GM12892 (cell line): ENCODE data around the gene E2F4.
A peak's percentile ranks its signal among the peaks of the same experiment; 100 is the strongest.

Source experiments
- DNase-seq: peaks from one replicate; pipeline ENCODE4 v3.0.0; 2011; ENCODE audit not compliant: insufficient read length
- FAIRE-seq: peaks from 2 replicates; lab custom pipeline; 2011; peaks lifted over from hg19 to GRCh38; lab: Jason Lieb, UNC
- POLR2A ChIP-seq: IDR thresholded peaks from 2 replicates; pipeline ENCODE4 v1.6.1; 2011; ENCODE audit warnings: low read depth, low read length, control low read depth
- POLR2AphosphoS5 ChIP-seq: IDR thresholded peaks from 2 replicates; pipeline ENCODE4 v1.6.1; 2011; ENCODE audit warnings: low read depth, low read length, control low read depth
- TAF1 ChIP-seq: IDR thresholded peaks from 2 replicates; pipeline ENCODE4 v1.6.1; 2011; ENCODE audit warnings: low read depth, mild to moderate bottlenecking, control low read depth, low read length, borderline replicate concordance

E2F4 gene

DNA sequence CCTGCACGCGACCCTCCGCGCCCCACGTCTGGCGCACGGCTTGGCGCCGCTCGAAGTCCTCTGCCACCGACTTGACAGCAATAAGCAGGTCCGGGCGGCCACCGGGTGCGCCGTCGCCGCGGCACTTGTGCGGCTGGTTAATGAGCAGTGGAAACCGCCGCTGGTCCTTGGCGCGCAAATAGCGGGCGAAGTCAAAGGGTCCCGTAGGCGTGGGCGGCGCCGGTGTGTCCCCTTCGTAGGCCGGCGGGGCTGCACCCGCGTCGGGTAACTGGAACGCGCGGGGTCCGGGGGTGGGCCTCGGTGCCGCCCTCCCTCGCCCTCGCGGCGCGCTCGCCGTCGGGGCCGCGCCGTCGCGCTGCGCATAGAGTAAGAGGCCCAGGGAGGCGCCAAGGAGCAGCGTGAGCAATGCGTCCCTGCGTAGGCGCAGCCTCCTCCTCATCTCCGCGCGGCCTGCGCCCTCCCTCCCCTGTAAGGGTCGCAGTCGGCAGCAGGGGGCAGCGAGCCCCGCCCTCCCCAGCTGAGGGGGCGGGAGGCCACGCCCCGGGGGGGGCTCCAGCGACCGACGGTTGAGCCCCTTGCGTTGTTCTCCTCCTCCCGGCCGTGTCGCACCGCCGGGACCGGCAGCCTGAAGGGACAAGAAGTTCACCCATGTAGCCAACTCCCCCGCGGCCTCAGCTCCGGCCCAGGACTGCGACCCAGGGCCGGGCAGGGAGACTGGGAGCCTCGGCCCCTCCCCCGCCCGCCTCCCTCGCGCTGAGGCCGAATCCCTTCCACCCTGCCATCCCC is 41.7 kb upstream of the E2F4 start:
- TF ChIP-seq POLR2AphosphoS5 (no peak; the same call in 1 of the 2 replicates), POLR2A (no peak), TAF1 (no peak)
- DNase-seq = peak; percentile 70
- peak; percentile 92 for FAIRE-seq

DNA sequence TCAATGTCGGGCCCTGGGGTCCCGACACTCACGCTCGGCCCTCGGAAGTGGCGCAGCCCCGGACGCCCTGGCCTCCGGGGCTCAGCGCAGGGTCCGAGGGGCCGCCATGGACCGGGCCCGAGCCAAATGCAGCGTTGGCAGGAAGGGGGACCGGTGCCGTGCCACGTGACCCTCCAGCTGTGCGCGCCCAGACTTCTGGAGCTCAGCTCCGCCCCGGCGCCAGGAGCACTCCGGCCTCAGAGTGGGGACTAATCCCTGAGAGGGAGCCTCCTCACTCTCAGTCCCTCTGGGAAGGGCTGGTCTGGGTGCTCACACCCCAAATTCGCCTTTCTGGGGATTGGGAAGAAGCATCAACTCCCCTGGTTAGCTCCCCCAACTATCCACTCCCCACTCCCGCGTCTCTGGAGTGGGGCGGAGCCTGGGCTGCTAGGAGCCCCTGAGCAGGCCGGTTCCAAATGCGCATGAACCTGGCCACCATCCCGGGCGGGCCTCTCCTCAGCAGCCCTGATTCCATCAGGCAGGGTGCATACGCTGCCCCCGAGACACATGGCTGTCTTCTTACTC is 41.0 kb upstream of the E2F4 start, which contains the start of gene B3GNT9:
B3GNT9 (minus strand) TSS at position 166 of the 564 bp plus-strand sequence. CDS start 513 bp downstream, outside the sequence.
- FAIRE-seq (no peak), DNase-seq (peak; percentile 79)
- TF ChIP-seq POLR2AphosphoS5 (no peak), POLR2A (no peak; the same call in 1 of the 2 replicates), TAF1 (no peak)

DNA sequence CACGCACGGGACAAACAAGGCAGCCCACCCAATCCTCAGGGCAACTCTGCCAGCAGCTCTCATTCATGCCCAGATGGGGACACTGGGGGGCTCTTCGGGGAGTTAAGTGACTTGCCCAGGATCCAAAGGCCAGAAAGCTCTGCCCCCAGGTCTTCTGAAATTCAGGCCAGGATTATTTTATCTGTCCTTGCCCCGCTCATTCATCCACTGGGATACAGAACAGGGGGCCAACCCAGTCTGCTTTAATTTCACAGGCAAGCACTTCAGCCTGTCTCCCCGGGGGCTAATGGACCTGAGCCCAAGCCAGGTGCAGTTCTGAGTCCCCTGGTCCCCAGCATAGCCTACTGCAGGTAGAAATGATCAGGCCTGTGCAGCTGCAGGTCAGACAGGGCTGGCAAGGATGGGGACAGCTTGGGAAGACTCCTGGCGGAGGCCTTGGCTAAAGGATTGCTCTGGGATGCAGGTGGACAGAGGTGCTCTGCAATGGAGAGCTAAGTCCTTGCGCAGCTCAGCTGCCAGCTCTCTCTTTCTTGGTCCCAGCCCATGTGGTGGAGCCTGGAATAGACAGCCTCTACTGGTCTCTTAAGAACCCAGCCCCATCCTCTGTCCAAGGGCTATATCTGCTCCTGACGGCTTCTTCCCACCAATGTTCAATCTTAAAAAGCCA is 40.4 kb upstream of the E2F4 start:
- no peak for TF ChIP-seq POLR2AphosphoS5
- no peak for TF ChIP-seq TAF1
- TF ChIP-seq POLR2A = no peak
- DNase-seq (no peak), FAIRE-seq (no peak)

DNA sequence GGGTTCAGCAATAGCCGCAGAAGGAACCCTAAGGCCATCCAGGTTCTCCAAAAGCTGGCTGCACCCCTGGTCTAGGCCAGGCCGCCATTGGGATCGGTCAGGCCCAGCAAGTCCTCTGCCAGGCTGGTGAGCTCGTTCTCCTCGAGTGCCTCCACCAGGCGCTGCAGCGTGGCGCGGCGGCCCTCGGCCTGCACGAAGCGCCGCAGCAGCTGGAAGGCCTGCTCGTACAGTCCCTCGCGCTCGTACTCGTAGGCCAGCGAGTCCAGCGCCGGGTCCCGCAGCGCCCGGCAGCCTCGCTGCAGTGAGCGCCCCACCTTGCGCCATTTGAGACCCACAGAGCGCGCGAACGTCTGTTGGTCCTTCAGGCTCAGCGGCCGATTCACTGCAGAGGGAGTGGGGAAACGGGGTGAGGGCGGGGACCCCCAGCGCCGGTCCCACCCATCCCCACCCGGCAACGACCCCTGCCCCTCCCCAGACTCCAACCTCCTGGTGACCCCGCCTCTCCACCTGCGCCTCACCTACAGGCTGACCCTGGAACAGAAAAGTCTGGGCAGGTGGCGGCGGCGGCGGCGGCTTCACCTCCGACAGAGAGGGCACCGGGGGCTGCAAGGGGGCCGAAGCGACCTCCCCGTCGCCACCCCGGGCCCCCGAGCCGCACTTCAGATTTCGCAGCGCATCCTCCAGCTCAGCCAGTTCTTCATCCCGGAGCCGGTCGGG is 37.2 kb upstream of the E2F4 start:
- FAIRE-seq (no peak), DNase-seq (no peak)
- TF ChIP-seq POLR2A (no peak), TAF1 (no peak), POLR2AphosphoS5 (no peak)

DNA sequence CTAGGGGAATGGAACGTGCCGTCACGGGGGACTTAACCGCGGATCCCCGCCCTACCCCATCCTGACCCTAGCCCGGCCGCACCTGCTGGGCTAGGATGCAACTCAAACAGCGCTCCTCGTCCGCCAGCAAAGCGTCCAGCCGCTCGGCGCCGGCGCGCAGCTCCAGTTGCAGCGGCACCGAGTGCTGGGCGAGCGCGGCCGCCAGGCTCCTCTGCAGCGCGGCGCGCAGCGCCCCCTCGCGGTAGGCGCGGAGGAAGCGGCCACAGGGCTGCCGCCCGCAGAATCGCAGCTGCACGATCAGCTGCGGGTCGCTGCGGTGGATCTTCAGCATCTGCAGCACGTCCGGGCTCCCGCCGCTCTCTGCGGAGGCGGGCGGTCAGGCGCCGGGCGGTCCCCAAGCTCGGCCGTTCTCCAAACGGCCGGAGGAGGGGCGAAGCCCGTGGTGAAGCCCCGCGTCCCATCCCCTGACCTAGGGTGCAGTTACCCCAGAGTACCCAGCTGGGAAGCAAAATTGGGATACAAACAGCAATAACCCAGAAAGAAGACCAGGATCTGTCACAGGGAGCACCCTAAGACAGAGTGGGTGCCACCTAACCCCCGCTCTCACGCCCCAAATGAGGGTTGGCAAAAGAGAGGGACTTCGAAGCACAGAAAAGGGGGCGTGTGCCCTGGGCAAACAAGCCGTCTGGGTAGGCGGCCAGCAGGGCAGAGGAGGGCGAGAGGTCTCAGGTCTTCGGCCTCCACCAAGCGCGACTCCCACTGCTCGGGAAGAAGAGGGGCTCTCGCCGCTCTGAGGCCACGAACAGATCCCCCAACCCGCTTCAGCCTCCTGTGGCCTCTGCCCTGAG is 36.4 kb upstream of the E2F4 start:
- DNase-seq = peak; percentile 95
- peak; percentile 87 for FAIRE-seq
- TF ChIP-seq POLR2A = no peak

DNA sequence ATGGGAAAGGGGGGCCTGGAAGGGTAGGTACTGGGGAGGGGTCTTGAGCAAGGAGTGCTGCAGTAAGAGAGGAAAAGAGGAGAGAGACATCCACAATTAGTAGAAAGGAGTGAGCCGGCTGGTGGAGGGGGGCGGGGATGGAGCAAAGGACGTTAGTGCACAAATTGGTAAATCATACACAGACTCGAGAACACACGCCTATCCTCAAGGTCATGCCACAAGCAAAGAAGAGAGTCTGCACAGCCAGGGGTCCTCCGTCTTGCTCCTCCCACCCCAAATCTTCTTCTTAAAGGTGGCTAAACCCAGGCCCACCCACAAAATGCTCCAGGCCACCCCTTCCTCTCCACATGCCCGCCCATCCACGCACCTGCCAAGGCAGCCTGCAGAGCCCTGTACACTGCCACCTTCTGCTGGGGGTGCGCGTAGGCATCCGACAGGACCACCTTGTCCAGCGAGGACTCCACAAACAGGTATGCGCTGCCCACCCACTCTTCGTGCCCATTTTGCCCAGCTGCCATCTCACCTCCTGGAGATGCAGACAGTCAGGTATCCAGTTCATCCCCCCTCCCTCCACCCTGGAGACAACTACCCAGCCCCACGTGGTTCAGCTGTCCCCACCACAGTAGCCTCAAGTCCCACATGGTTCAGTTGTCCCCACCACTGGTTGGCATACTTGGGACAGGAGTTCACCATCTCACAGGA is 35.7 kb upstream of the E2F4 start:
- TF ChIP-seq TAF1 (no peak), POLR2A (no peak), POLR2AphosphoS5 (no peak)
- no peak for DNase-seq
- no peak for FAIRE-seq

DNA sequence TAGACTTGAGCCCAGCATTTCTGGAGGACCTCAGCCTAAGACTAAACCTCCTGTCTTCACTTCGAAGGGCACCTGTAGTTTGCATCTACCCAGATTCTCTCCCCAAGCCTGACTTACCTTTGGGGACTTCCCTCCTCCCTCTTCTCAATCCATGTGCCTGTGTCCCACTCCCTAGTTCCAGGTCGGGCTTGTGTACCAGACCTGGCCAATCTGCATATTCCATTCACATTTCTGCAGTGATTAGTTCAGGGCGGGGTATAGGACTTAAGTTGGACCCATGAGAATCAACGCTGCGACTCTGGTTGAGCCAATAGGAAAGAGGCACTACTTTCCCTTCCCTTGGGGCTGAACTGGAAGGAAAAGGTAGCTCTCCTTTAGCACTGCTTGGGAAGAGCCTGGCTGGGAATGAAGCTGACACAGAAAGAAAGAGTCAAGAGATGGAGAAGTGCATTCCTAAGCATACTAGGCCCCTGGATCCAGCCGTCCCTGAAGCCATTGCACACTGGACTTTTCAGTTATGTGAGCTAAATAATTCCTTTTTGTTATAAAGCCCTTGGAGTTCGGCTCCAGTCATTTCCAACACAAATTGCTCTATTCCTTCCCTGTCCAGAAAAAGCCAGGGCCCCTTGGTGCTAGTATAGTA is 34.7 kb upstream of the E2F4 start:
- no peak for FAIRE-seq
- DNase-seq = no peak
- TF ChIP-seq POLR2AphosphoS5 (no peak), TAF1 (no peak), POLR2A (no peak)

DNA sequence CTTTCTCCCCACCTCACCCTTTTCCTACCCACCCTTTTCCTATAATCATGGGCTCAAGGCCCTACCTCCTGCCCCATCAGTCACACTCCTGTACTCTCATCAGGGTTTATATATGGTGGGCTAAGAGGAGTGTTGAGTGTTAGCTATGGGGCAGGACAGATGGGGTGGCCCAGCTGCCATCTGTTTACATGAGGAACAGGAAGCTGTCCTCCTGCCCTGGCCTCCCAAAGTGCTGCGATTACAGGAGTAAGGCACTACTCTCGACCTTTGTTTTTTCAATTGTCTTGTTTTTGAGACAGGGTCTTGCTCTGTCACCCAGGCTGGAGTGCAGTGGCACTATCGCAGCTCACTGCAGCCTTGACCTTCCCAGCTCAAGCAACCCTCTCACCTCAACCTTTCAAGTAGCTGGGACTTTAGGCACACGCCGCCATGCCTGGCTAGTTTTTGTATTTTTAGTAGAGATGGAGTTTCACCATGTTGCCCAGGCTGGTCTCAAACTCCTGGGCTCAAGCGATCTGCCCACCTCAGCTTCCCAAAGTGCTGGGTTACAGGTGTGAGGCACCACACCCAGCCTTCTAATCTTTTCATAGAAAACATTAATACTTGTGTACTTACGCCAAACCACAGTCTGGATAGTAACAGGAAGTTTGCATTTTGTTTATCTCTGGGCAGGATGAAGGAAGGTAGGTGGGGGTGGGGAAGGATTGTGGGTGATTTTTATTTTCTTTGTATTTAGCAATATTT is 33.9 kb upstream of the E2F4 start:
- FAIRE-seq (no peak), DNase-seq (no peak)
- TF ChIP-seq TAF1 = no peak
- TF ChIP-seq POLR2A = no peak
- TF ChIP-seq POLR2AphosphoS5 = no peak

DNA sequence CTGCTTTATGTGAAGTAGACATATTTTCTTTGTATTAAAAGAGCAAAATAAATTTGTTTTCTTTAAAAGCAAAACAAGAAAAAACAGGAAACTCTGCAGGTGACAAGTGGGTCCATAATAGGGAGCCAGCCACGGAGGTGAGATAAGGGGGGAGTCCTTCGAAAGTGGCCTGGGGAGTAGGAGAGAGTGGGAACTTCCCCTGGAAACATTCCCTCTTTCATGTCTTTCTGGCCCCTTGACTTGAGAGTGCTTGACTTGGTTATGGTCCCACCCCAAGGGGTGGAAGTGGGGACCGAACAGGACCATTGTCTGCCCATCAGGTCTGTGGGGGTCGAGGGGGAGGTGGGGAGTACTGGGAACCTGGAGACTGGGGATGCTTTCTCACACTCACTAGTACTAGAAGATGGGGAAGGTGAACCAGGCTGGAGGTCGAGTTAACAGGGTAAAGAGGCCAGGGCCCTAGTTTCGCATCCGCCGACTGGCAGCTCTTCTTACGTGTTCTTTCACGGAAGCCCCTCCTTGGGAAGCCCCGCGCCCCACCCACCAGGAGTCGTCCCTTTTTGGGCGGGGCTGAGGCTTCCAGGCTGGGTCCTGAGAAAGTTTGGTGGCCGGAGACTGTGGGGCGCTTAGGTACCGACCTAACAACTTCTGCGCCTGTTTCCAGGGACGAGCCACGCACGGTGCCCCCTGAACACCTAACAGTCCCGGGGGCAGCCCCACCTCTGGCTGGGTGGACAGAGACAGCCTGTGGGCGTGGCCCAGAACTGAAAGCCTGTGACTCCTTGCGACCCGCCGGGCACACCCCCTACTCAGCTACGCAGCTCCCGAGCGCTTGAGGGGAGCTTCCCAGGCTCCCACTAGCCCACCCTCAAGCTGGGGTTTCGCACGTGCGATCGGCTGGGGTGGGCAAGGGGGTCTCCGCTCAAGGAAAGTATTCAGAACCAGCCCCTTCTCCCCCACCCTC is 33.0 kb upstream of the E2F4 start:
- TF ChIP-seq POLR2A = 0 out of 2 replicates have a peak, but pooled peaks have one; percentile 46
- peak; percentile 33; the same call in 1 of the 2 replicates for TF ChIP-seq POLR2AphosphoS5
- TF ChIP-seq TAF1 = no peak
- DNase-seq (no peak), FAIRE-seq (peak; percentile 80)
